KOPT-K1 (cell line): Measurements from ENCODE around the gene F3.

Source experiments
- H3K27ac ChIP-seq: fragments of 200-600 bp; sonication (generic); 2 replicates; pipeline ENCODE4 v1.5.1; 2016; ENCODE audit warnings: antibody characterized with exemption, mild to moderate bottlenecking, low read depth, low read length; ENCODE audit not compliant: poor library complexity, severe bottlenecking
- H3K36me3 ChIP-seq: fragments of 200-600 bp; sonication (generic); 2 replicates; pipeline ENCODE4 v1.5.1; 2017; ENCODE audit warnings: antibody characterized with exemption, mild to moderate bottlenecking, low read length, moderate library complexity; ENCODE audit not compliant: insufficient read depth
- H3K9me3 ChIP-seq: fragments of 200-600 bp; sonication (generic); 2 replicates; pipeline ENCODE4 v1.5.1; 2017; ENCODE audit warnings: antibody characterized with exemption, low read length, mild to moderate bottlenecking; ENCODE audit not compliant: insufficient read depth, poor library complexity, severe bottlenecking

F3 gene

GRCh38 chr1:94542088-94542870, 720 bp upstream of the F3 start:
- H3K36me3 ChIP-seq = no peaks in the 10 kb centered on the region
- H3K9me3 ChIP-seq = no peaks in the 10 kb centered on the region
- H3K27ac ChIP-seq = no peak overlapping the region

DNA sequence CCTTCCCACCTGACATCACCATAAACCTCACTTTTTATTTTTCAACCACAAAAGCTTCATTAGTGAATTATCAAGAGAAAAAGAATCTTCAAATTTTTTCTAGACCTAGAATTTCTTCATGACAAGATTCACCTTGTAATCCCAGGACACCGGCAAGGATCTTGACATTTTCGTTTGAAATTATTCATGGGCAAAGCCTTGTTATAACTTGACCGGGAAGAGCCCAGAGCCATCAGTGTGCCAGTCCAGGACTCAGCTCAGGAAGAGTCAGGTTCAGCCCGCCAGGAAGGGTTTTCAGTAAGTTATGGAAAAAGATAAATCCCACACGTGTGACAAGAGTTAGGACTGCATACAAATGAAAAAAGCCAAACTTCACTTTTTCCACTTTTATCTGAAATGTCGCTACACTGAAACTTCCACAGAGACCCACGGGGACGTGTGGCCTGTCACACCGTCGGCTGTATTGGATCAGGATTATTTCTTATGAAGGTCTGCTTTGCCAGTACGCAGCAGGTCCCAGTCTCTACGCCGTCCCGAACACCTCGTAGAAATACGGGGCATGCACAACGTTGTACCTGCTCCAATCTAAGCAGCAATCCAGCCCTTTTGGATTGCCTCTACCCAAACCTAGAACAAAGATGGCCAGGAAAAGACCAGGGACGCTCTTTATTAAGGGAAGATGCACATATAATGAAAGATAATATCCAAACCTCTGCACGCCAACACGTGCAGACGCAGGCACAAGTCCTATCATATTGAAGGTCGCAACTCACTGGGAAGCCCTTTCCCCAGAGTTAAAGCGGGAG, 916 bp downstream of the F3 start:
- Histone ChIP-seq H3K27ac (no peak overlapping the region), H3K9me3 (no peaks in the 10 kb centered on the region), H3K36me3 (no peaks in the 10 kb centered on the region)

- H3K27ac ChIP-seq = no peak overlapping the region
Observed at GRCh38 chr1:94539496-94539895, 2.1 kb downstream of the F3 start.

GRCh38 chr1:94538243-94538827, 3.2 kb downstream of the F3 start:
- Histone ChIP-seq H3K27ac (no peak overlapping the region), H3K36me3 (no peaks in the 10 kb centered on the region), H3K9me3 (no peaks in the 10 kb centered on the region)

More at GRCh38 chr1:94539496-94539895, 2.1 kb downstream of the F3 start:
- no peaks in the 10 kb centered on the region for H3K9me3 ChIP-seq
- H3K36me3 ChIP-seq = no peaks in the 10 kb centered on the region

- no peak overlapping the region for H3K27ac ChIP-seq
- no peaks in the 10 kb centered on the region for H3K9me3 ChIP-seq
- no peaks in the 10 kb centered on the region for H3K36me3 ChIP-seq
Observed at GRCh38 chr1:94537254-94537653, 4.3 kb downstream of the F3 start.

GRCh38 chr1:94535879-94536278, 5.7 kb downstream of the F3 start:
- H3K9me3 ChIP-seq = no peaks in the 10 kb centered on the region
- no peak overlapping the region for H3K27ac ChIP-seq

GRCh38 chr1:94535095-94535494, 6.5 kb downstream of the F3 start:
- Histone ChIP-seq H3K36me3 (no peaks in the 10 kb centered on the region), H3K9me3 (no peaks in the 10 kb centered on the region), H3K27ac (no peak overlapping the region)

More at GRCh38 chr1:94535879-94536278, 5.7 kb downstream of the F3 start:
- H3K36me3 ChIP-seq = no peaks in the 10 kb centered on the region

DNA sequence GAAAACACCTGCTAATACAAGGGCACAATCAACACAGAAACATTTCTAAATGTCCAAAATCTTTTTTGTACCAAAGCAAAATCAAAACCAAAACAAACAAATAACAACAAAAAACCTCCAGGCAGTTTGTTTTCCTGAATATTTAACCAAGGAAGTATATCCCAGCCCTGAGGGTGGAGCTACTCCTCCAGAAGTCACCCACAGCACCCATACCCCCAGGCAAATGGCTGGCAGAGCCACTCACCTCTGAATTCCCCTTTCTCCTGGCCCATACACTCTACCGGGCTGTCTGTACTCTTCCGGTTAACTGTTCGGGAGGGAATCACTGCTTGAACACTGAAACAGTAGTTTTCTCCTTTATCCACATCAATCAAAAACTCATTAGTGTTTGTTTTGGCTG, 9.5 kb downstream of the F3 start:
- H3K36me3 ChIP-seq = no peaks in the 10 kb centered on the region
- H3K9me3 ChIP-seq = no peaks in the 10 kb centered on the region
- H3K27ac ChIP-seq = no peak overlapping the region

- Histone ChIP-seq H3K27ac (no peak overlapping the region), H3K36me3 (no peaks in the 10 kb centered on the region), H3K9me3 (no peaks in the 10 kb centered on the region)
Observed at GRCh38 chr1:94531664-94532063, 9.9 kb downstream of the F3 start.

GRCh38 chr1:94530373-94530878, 11.1 kb downstream of the F3 start:
- H3K9me3 ChIP-seq = no peaks in the 10 kb centered on the region
- no peak overlapping the region for H3K27ac ChIP-seq
- H3K36me3 ChIP-seq = no peaks in the 10 kb centered on the region

GRCh38 chr1:94529416-94529815, 12.1 kb downstream of the F3 start:
- Histone ChIP-seq H3K27ac (no peak overlapping the region), H3K9me3 (no peaks in the 10 kb centered on the region), H3K36me3 (no peaks in the 10 kb centered on the region)

GRCh38 chr1:94528826-94529225, 12.7 kb downstream of the F3 start:
- Histone ChIP-seq H3K27ac (no peak overlapping the region), H3K36me3 (no peaks in the 10 kb centered on the region), H3K9me3 (no peaks in the 10 kb centered on the region)

GRCh38 chr1:94528299-94528698, 13.3 kb downstream of the F3 start:
- no peak overlapping the region for H3K27ac ChIP-seq

DNA sequence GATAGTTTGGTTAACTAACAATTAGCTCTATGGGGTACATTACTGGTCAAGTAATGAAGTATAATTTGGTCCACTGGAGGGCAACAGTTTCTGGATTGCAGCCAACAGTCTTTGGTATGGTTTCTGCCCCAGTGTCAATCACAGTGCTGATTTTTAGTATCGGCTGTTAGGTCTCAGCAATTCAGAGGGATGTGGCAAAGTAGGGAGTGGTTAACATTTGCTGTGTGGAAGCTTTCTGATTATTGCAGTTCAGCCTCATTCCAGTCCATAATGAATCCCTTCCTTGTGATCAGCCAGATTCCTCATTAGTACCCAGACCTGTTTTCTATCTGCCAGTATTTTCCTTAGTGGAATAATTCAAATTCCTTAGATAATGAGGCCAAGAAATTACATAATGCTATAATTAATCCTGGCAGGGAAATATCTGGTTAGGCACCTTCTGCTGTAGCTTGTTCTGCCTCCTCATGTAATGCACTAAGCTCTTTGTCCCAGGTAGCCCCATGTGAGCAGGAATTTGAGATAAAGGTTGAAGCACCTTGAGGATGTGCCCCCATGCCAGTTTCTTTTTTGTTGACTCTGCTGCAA, 14.0 kb downstream of the F3 start:
- no peaks in the 10 kb centered on the region for H3K9me3 ChIP-seq
- H3K36me3 ChIP-seq = no peaks in the 10 kb centered on the region
- no peak overlapping the region for H3K27ac ChIP-seq

More at GRCh38 chr1:94528299-94528698, 13.3 kb downstream of the F3 start:
- Histone ChIP-seq H3K36me3 (no peaks in the 10 kb centered on the region), H3K9me3 (no peaks in the 10 kb centered on the region)
